AG04449 (cell line): ENCODE data around the gene VDAC1.

Experiments used
- CTCF ChIA-PET: fragments of 350-600 bp; formaldehyde crosslinking; extraction: SDS; loops from one replicate; lab custom pipeline; 2021; ENCODE audit warnings: antibody characterized with exemption; lab: Yijun Ruan, JAX
- POLR2A ChIA-PET: fragments of 400-600, 350-600 bp; formaldehyde crosslinking; extraction: SDS; loops from one replicate; lab custom pipeline; 2020; ENCODE audit warnings: antibody characterized with exemption, inconsistent platforms; lab: Yijun Ruan, JAX
- DNase-seq: peaks from one replicate; pipeline ENCODE4 v3.0.0-alpha.2; 2010; ENCODE audit warnings: low read depth, low spot score
- H3K4me3 ChIP-seq: 2 replicates; pipeline ENCODE4 v1.5.1; 2011; ENCODE audit warnings: low read depth, mild to moderate bottlenecking, control low read depth, low read length
- TF ChIP-seq, protein P1 (sequence below): IDR thresholded peaks from one replicate; pipeline ENCODE4 v1.5.1; 2011; ENCODE audit warnings: mild to moderate bottlenecking, moderate library complexity, low read length, control low read depth, inconsistent platforms; ENCODE audit not compliant: insufficient read depth; ENCODE audit errors: missing control alignments

The VDAC1 gene

DNA sequence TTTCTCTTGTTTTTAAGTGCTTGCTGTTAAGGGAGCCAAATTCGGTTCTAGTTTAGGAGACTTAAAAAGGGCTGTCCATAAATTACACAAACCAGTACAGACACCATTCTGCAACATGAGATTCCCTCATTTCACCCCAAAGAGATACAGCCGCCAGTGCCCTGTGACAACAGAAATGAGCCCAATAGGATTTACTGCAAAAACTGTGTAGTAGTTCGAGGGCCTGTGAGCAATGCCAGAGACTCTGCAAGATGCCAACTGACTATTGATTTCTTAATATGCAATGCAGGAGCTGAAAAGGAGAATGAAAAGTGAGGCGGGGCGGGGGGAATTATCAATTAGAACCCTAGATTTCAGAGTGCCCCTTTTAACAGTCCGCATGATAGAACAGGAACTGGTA lies 30.6 kb downstream of the VDAC1 start:
- no peak for DNase-seq
- no peak overlapping the region for H3K4me3 ChIP-seq
- TF ChIP-seq, protein P1, sequence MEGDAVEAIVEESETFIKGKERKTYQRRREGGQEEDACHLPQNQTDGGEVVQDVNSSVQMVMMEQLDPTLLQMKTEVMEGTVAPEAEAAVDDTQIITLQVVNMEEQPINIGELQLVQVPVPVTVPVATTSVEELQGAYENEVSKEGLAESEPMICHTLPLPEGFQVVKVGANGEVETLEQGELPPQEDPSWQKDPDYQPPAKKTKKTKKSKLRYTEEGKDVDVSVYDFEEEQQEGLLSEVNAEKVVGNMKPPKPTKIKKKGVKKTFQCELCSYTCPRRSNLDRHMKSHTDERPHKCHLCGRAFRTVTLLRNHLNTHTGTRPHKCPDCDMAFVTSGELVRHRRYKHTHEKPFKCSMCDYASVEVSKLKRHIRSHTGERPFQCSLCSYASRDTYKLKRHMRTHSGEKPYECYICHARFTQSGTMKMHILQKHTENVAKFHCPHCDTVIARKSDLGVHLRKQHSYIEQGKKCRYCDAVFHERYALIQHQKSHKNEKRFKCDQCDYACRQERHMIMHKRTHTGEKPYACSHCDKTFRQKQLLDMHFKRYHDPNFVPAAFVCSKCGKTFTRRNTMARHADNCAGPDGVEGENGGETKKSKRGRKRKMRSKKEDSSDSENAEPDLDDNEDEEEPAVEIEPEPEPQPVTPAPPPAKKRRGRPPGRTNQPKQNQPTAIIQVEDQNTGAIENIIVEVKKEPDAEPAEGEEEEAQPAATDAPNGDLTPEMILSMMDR, result no peak
- CTCF ChIA-PET, result no interaction called here
- POLR2A ChIA-PET, result no interaction called here

DNA sequence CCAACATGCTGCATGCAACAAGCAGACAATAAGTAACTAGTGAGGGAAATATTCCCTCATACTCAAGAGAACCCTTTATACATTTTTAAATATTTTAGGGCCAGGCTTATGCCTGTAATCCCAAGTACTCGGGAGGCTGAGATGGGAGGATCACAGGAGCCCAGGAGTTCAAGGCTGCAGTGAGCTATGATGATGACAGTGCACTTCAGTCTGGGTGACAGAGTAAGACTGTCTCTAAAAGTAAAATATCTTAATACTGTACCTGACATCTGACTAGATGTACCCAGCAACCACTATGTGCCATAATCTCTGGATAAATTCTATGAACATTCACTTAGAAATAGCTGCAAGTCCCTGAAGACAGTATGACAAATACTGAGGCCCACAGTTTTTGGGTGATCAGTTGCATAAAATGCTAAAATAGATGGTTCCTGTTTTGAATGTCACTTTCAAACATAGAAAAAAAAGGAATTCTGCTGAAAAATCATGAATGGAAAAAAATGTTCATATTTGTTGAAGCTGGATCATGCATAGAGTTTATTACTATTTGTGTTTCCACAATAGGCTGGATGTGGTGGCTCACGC lies 34.4 kb downstream of the VDAC1 start:
- ChIA-PET POLR2A (interaction anchor here (0.5 kb wide), 1 partner anchor 170 kb away, joined by 3 read pairs; no protein-coding TSS in a partner anchor), CTCF (interaction anchor here (1.1 to 3.5 kb wide), 2 partner anchors 10 to 19 kb away, joined by 3 to 36 read pairs; no protein-coding TSS in a partner anchor)
- no peak for DNase-seq
- TF ChIP-seq, protein P1, result no peak
- no peak overlapping the region for H3K4me3 ChIP-seq

DNA sequence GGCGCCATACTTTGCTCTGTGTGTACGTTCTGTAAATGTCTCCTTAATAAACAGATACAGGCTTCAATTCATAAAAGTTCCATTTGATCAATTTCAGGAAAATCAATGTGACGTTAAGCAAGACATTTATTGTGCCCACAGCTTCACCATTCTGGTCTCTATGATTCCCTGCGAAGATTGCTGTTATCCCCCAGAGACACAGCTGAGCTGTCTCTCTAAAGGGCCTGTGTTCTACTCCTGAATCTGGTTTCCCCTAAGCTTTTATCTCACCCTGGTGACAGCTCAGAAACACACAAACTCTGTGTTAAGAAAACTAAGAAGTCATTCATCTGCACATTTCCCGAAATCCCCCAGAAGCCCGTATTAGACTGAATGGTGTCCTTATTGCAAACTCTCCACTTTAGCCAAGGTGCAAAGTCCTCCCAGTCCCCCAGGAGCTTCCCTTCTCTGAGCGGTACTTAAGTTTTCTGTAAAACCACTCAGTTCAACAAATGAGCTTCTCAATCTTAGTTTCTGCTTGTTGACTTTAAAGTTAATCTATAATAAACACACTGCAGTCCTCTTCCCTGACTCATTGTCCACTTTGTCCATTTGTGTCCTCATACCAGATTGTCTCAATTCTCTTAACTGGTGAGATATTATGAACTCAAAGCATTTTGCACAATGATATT lies 35.0 kb downstream of the VDAC1 start:
- no peak overlapping the region for H3K4me3 ChIP-seq
- CTCF ChIA-PET, result interaction anchor here (1.1 to 3.5 kb wide), 3 partner anchors 10 to 18 kb away, joined by 3 to 36 read pairs (median 3); no protein-coding TSS in a partner anchor
- DNase-seq, result no peak
- TF ChIP-seq, protein P1, result no peak
- POLR2A ChIA-PET, result interaction anchor here (0.5 kb wide), 1 partner anchor 171 kb away, joined by 3 read pairs; no protein-coding TSS in a partner anchor

DNA sequence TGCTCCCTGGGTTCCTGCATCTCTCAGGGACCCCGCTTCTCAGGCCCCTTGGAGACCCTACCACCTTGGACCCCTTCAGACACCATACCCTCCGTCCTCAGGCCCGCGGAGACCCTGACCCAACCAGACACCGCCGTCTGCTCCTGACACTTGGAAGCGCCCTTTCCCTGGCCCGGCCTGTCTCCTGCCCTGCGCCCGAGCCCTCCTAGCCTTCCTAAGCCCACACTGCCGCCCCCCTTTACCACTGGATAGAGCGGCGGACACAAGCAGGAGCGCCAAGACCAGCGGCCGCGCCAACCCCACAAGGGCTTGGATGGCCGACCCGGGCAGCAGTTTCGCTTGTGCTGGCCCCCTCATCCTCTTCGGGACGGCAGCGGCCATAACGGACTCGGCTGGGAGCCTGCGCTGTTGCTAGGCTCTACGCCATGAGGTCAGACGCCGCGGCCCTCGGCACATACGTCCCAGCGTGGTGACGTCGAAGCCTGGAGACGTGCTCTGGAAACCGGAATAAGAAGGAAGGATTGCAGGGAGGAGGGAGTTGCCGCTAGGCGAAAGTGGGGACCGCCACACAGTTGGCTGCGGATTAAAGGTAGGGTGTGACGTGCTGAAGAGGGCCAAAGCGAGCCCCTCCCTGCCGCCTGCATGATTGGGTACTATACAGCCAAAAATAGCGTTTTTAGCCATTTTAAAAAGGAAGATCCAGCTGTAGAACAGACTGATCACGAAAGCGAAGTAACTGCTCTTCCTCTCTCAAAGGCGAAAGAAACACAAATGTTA lies 36.4 kb downstream of the VDAC1 start, which contains the start of gene C5orf15:
C5orf15 (minus strand) TSS at position 422 of the 777 bp plus-strand sequence; CDS start at position 381, 41 bp downstream.
- peak within 1 kb of the TSS; percentile 96 for H3K4me3 ChIP-seq
- CTCF ChIA-PET, result interaction anchor here (1.4 to 3.5 kb wide), 2 partner anchors 12 to 15 kb away, joined by 3 to 36 read pairs; no protein-coding TSS in a partner anchor
- POLR2A ChIA-PET, result no interaction called here
- TF ChIP-seq, protein P1, result peak; percentile 23
- peak; percentile 81 for DNase-seq

DNA sequence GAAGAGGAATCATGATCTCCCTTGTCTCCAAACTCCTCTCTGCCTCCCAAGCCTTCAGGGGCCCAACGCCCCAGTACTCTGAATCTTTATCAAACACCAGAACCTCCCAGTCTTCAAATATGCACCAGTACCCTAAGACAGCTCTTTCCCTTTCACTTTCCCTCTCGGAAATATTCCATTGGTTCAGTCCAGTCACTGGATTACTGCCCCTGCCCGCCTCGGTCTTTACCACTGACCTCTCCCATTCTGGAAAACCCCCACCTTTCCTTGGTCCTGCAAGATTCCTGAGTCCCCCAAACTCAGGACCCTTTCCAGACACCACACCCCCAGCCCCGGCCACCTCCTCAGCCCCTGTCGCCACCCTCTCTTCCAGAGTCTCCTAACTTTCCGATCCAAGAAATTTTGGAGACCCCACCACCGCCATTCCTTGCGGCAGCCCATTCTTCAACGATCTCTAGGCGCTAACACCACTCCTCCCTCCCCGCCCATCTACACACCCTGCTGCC lies 37.0 kb downstream of the VDAC1 start:
- POLR2A ChIA-PET, result no interaction called here
- H3K4me3 ChIP-seq, result peak overlapping the region; percentile 96
- TF ChIP-seq, protein P1, result no peak
- CTCF ChIA-PET, result interaction anchor here (1.0 kb wide), 1 partner anchor 72 kb away, joined by 3 read pairs; no protein-coding TSS in a partner anchor
- DNase-seq, result no peak
